ENCODE data around the gene MARCHF3.

- TF ChIP-seq PHF8 (IDR thresholded peaks at IDR 0.05; ENCODE audit: borderline replicate concordance, low read depth): no peak
- TF ChIP-seq CHD4 (IDR thresholded peaks at IDR 0.05; ENCODE audit: borderline replicate concordance): no peak
- TF ChIP-seq EP300 (IDR thresholded peaks at IDR 0.05): no peak
- no peak for TF ChIP-seq E2F6 (IDR thresholded peaks at IDR 0.05; ENCODE audit: borderline replicate concordance, low read depth)
These were observed 26.5 kb upstream of the MARCHF3 start for GRCh38 chr5:127056896-127057295.

All from A549 (cell line).